Sigmoid colon (tissue), 4 donors: ENCODE measurements around the gene ZDHHC12.

Experiments
- CTCF ChIP-seq, 4 experiments: fragments of 450-650 bp in 3 of 4; fragments of 200-600 bp in 1 of 4; IDR thresholded peaks; one replicate each; pipeline ENCODE4 v1.5.1; 2016 to 2019; ENCODE audit warnings: antibody characterized with exemption in 4 of 4, mild to moderate bottlenecking in 3 of 4, moderate library complexity in 2 of 4
- POLR2A ChIP-seq, 2 donors: fragments of 450-650 bp; IDR thresholded peaks; one replicate each; pipeline ENCODE4 v1.6.1; 2016; ENCODE audit warnings: antibody characterized with exemption in 2 of 2, mild to moderate bottlenecking in 2 of 2, moderate library complexity in 2 of 2
- POLR2AphosphoS5 ChIP-seq, 4 donors: sonication (generic); formaldehyde crosslinking; IDR thresholded peaks; one replicate each; pipeline ENCODE4 v1.6.1; 2017; ENCODE audit warnings: antibody characterized with exemption in 4 of 4

- no peak for TF ChIP-seq POLR2AphosphoS5 (IDR thresholded peaks at IDR 0.05)
- no peak for TF ChIP-seq POLR2A (IDR thresholded peaks at IDR 0.05)
- TF ChIP-seq CTCF (IDR thresholded peaks at IDR 0.05): no peak
Observed at GRCh38 chr9:128731093-128731492, 7.2 kb upstream of the ZDHHC12 start.
